Right lobe of liver (tissue), 6 donors: Measurements from ENCODE around the gene GSS. TPM values are rescaled to one million over a fixed set of nuclear protein-coding genes. Genes with fewer than 3 reads are reported as not detected.

Experiments
- ATAC-seq, 4 donors: fragments of 200-7000 bp; cut with Tn5 transposase; one replicate each; pipeline ENCODE4 v1.9.1; 2020; ENCODE audit warnings: mild to moderate bottlenecking in 4 of 4, moderate library complexity in 4 of 4
- DNase-seq, 3 donors: peaks; one replicate each; pipeline ENCODE4 v3.0.0-alpha.2; 2020
- H3K27ac ChIP-seq, 3 donors: fragments of 200-600 bp; one replicate each; pipeline ENCODE4 v1.8.0; 2022
- H3K27me3 ChIP-seq, 2 donors: fragments of 200-600 bp; one replicate each; pipeline ENCODE4 v1.8.0; 2022
- H3K36me3 ChIP-seq, 4 donors: fragments of 200-600 bp; sonication (generic) in 1 of 4; one replicate each; pipeline versions ENCODE4 v1.5.1 to v1.8.0; 2017 to 2022; ENCODE audit warnings: control low read depth in 1 of 4
- H3K4me1 ChIP-seq, 4 donors: fragments of 200-600 bp; sonication (generic) in 1 of 4; one replicate each; pipeline versions ENCODE4 v1.5.1 to v1.8.0; 2017 to 2022; ENCODE audit warnings: control low read depth in 1 of 4
- H3K4me3 ChIP-seq, 3 donors: fragments of 200-600 bp; one replicate each; pipeline ENCODE4 v1.8.0; 2022
- H3K9me3 ChIP-seq, 4 donors: fragments of 200-600 bp; sonication (generic) in 1 of 4; one replicate each; pipeline versions ENCODE4 v1.5.1 to v1.8.0; 2017 to 2022; ENCODE audit warnings: control low read depth in 1 of 4
- CTCF ChIP-seq, 4 donors: fragments of 200-600 bp in 3 of 4; fragments of 450-650 bp in 1 of 4; IDR thresholded peaks; one replicate each; pipeline versions ENCODE4 v1.5.1 to v1.8.0; 2016 to 2022; ENCODE audit warnings: antibody characterized with exemption in 4 of 4, mild to moderate bottlenecking in 2 of 4
- POLR2A ChIP-seq: fragments of 450-650 bp; IDR thresholded peaks from one replicate; pipeline ENCODE4 v1.6.1; 2017; ENCODE audit warnings: antibody characterized with exemption, mild to moderate bottlenecking
- WGBS: methylation state at CpG from one replicate; pipeline ENCODE4 v1.1.6; 2018; ENCODE audit warnings: low coverage, low lambda C conversion rate; ENCODE audit not compliant: insufficient coverage; ENCODE audit errors: missing lambda C conversion rate; 5-methylcytosine and 5-hydroxymethylcytosine counted together
- intact Hi-C, 2 donors: fragments of 100-400 bp; cut with DNase I; formaldehyde crosslinking; loops; one replicate each; pipeline versions ENCODE4 v1.11.2 to v1.14.1; 2022
- long read RNA-seq: library from polyadenylated mRNA; unstranded; transcript quantifications from one replicate; pipeline ENCODE4 v2.0.0, GENCODE V29; 2019
- total RNA-seq, 6 experiments: library from RNA; depleted of rRNA in 2 of 6; stranded (reverse); fragments of >200 nt in 2 of 6; fragmentation: NEBNext Ultra II Directional in 3 of 6; extraction: Animal tissue kit (Norgen Biotek cat#: 25700) in 3 of 6; gene quantifications; one replicate each; pipeline versions ENCODE4 v1.1.0 to v1.2.4, GENCODE V29; 2016 to 2023
- donor health status: DM: no; HTN: yes; CAD: no.
- donor health status: DM: no; HTN: no; CAD: no.
- donor health status: DM: no; HTN: no; CAD: no.
- donor health status: DM: no; HTN: yes; CAD: no.
- donor health status: DM: no; HTN: yes; CAD: no.

The GSS gene
- 10 to 100 TPM; 25.9 to 63.6 (median 31.7) TPM for total RNA-seq
- long read RNA-seq, transcript GSS-201 (13 exons, 1,919 nt) = major isoform, 9 of 12 reads
- long read RNA-seq, partial matches to known transcripts = 3 of 12 reads
- long read RNA-seq, other reads (novel, unspliced or antisense) = 0 of 12 reads

GRCh38 chr20:34955231-34956040 is at the start of gene GSS, which contains the start of gene MYH7B:
Gene GSS, minus strand, starts transcription at chr20:34955806. Its CDS starts 3,954 bp downstream, at chr20:34951852.
Gene MYH7B, plus strand, starts transcription at chr20:34955868. Its CDS starts 22,138 bp downstream, at chr20:34978006.
- Histone ChIP-seq H3K27me3 (no peaks in the 10 kb centered on the region), H3K36me3 (no peaks in the 10 kb centered on the region), H3K4me3 (peak within 1 kb of the TSS; percentile 63 to 71 (median 66)), H3K9me3 (no peaks in the 10 kb centered on the region), H3K27ac (peak within 1 kb of the TSS; percentile 79 to 90 (median 88)), H3K4me1 (peaks cover 0 to 13% (median 2%) of the 10 kb centered on the region in 4 donors)
- intact Hi-C loops = loop anchor here (5.0 kb wide), 1 partner anchor 83 kb away; the partner anchor contains the start of gene GGT7 (in 2 of the 2)
- WGBS = under 1% methylated on average over 39 of the region's 62 CpGs
- DNase-seq (peak; percentile 98 to 99 (median 99)), ATAC-seq (peak; percentile 94 to 97 (median 96))
- TF ChIP-seq CTCF (IDR thresholded peaks at IDR 0.05) = peak; percentile 54 to 64 (median 56)
- peak; percentile 84 for TF ChIP-seq POLR2A

- ATAC-seq (no peak), DNase-seq (peak in 2 of 3 donors; percentile 28)
- H3K9me3 ChIP-seq = no peaks in the 10 kb centered on the region
- no peak overlapping the region for H3K27ac ChIP-seq
- TF ChIP-seq CTCF (IDR thresholded peaks at IDR 0.05) (no peak), POLR2A (no peak)
- intact Hi-C loops = no loop called here
- no peaks in the 10 kb centered on the region for H3K27me3 ChIP-seq
- H3K36me3 ChIP-seq = peaks cover 0 to 87% (median 56%) of the 10 kb centered on the region in 4 donors
- 95% methylated on average over 4 of the region's 20 CpGs for WGBS
- no peak overlapping the region for H3K4me3 ChIP-seq
- H3K4me1 ChIP-seq = peaks cover 0 to 26% (median 12%) of the 10 kb centered on the region in 4 donors
These were observed 49.3 kb upstream of the GSS start for GRCh38 chr20:35004749-35005462.

GRCh38 chr20:35004051-35004725 is 48.6 kb upstream of the GSS start:
- WGBS = no CpG with 5 or more reads among the region's 18 CpGs
- Histone ChIP-seq H3K9me3 (no peaks in the 10 kb centered on the region), H3K27me3 (no peaks in the 10 kb centered on the region), H3K4me3 (no peak overlapping the region), H3K36me3 (peaks cover 0 to 88% (median 52%) of the 10 kb centered on the region in 4 donors), H3K4me1 (peaks cover 0 to 19% (median 6%) of the 10 kb centered on the region in 4 donors), H3K27ac (no peak overlapping the region)
- intact Hi-C loops = no loop called here
- DNase-seq (peak in 2 of 3 donors; percentile 37 to 40), ATAC-seq (no peak)
- TF ChIP-seq CTCF (IDR thresholded peaks at IDR 0.05) = no peak
- no peak for TF ChIP-seq POLR2A
